Mucosa of rectum (tissue), 2 donors: ENCODE data around the gene CGNL1.

Source experiments
- H3K27ac ChIP-seq, 2 donors: one replicate each; pipeline ENCODE4 v1.7.0; 2013; ENCODE audit warnings: inconsistent platforms in 2 of 2, low read depth in 2 of 2, low read length in 2 of 2
- H3K27me3 ChIP-seq, 2 donors: one replicate each; pipeline ENCODE4 v1.7.0; 2013; ENCODE audit warnings: low read length in 2 of 2; ENCODE audit not compliant: control insufficient read depth in 2 of 2, insufficient read depth in 2 of 2
- H3K36me3 ChIP-seq, 2 donors: one replicate each; pipeline ENCODE4 v1.7.0; 2013; ENCODE audit warnings: low read length in 2 of 2; ENCODE audit not compliant: control insufficient read depth in 2 of 2, insufficient read depth in 2 of 2
- H3K4me1 ChIP-seq, 2 donors: one replicate each; pipeline ENCODE4 v1.7.0; 2013; ENCODE audit warnings: low read length in 2 of 2, mild to moderate bottlenecking in 1 of 2; ENCODE audit not compliant: control insufficient read depth in 2 of 2, insufficient read depth in 2 of 2
- H3K4me3 ChIP-seq, 2 donors: one replicate each; pipeline ENCODE4 v1.7.0; 2013; ENCODE audit warnings: low read length in 2 of 2
- H3K9ac ChIP-seq, 2 donors: one replicate each; pipeline ENCODE4 v1.7.0; 2013; ENCODE audit warnings: low read length in 2 of 2, low read depth in 1 of 2, mild to moderate bottlenecking in 1 of 2
- H3K9me3 ChIP-seq, 2 donors: one replicate each; pipeline ENCODE4 v1.7.0; 2013; ENCODE audit warnings: low read length in 2 of 2; ENCODE audit not compliant: control insufficient read depth in 2 of 2
- donor health status: healthy.
- donor health status: Normal muscosa, but diverticular disease.

The CGNL1 gene

DNA sequence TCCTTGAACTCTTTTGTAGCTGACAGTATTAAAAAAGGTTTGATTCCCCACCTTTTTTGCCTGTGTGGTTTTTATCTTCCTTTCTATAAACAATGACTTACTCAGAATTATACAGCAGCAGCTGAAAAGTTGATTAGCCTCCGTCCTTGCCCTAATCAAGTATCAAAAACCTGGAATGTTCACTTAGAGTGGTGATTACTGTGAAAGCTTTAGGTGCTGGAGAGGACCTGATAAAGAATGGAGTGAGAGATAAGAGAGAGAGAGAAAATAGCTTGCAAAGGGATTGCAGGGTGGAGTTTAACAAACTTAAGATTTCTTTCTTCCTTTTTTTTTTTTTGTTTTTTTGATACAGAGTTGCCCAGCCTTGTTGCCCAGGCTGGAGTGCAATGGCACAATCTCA lies 6.7 kb downstream of the CGNL1 start:
- Histone ChIP-seq H3K9ac (no peak overlapping the region), H3K4me1 (peaks cover 0 to 3% of the 10 kb centered on the region in 2 donors), H3K36me3 (no peaks in the 10 kb centered on the region), H3K27ac (no peak overlapping the region), H3K9me3 (no peaks in the 10 kb centered on the region), H3K27me3 (no peaks in the 10 kb centered on the region), H3K4me3 (no peak overlapping the region)

DNA sequence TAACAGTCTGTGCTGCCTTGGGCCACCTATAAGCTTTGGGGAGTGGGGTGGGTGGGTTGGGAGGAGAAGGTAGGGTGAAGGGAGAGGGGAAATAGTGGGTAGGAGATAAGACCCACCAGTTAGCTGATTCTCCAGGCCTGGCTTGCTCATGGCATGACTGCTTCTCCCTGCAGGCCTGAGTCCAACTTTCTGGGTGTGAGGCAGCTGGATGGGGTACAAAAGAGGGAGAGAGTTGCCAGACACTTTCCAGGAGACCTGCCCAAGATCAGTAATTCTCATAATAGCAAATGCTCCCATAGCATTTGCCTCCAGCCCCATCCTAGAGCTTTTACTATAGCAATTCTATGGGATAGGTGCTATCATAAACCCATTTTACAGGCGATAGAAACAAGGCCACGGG lies 7.7 kb downstream of the CGNL1 start:
- H3K4me1 ChIP-seq = peaks cover 0 to 3% of the 10 kb centered on the region in 2 donors

DNA sequence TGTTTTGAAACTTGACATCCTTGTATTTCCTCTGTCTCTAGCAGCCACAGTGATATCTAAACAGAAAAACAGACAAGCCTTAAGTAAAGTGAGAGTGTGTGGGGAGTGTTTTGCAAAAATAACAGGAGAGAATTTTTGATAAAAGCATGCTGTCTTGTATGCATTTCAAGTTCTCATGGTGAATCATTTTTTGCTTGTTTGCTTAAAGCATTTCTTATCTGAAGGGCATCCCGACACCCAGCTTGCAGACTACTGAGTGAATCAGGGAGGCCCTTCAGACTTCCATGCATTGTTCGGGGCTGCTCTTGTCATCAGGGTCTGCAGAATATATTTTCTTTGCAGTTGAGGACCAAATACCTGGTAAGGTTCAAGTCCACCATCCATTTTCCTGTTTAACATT lies 8.5 kb downstream of the CGNL1 start:
- Histone ChIP-seq H3K36me3 (no peaks in the 10 kb centered on the region), H3K27me3 (no peaks in the 10 kb centered on the region), H3K27ac (no peak overlapping the region), H3K9ac (no peak overlapping the region), H3K4me1 (peaks cover 0 to 3% of the 10 kb centered on the region in 2 donors), H3K4me3 (no peak overlapping the region), H3K9me3 (no peaks in the 10 kb centered on the region)

More for the DNA sequence above, 7.7 kb downstream of the CGNL1 start:
- Histone ChIP-seq H3K36me3 (no peaks in the 10 kb centered on the region), H3K4me3 (no peak overlapping the region), H3K9me3 (no peaks in the 10 kb centered on the region), H3K27ac (no peak overlapping the region), H3K27me3 (no peaks in the 10 kb centered on the region), H3K9ac (no peak overlapping the region)

DNA sequence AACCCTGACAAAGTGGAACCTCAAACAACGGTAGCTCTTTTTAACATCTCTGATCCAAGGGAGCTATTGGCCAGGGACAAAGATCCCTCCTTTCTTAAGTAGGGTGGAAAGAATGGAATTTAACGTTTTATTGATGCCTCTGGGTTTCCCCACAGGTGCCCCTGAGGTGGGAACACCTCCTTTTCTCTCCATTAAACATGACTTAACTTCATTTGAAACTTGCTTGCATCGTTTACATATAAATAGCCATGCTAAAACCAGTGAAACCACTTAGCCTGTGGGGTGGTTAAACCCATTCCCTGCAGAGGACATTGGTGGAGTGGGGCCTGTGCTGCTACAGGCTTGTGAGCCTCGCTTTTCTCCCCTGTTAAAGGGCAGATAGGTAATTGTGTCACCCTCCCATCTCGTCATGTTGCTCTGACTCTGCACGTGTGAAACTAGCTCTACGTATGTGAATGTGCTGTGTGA lies 9.7 kb downstream of the CGNL1 start:
- H3K4me1 ChIP-seq = peaks cover 0 to 3% of the 10 kb centered on the region in 2 donors
- no peaks in the 10 kb centered on the region for H3K27me3 ChIP-seq
- no peaks in the 10 kb centered on the region for H3K36me3 ChIP-seq
- no peaks in the 10 kb centered on the region for H3K9me3 ChIP-seq
- no peak overlapping the region for H3K4me3 ChIP-seq
- no peak overlapping the region for H3K9ac ChIP-seq
- H3K27ac ChIP-seq = no peak overlapping the region

GRCh38 chr15:57386976-57387375 lies 10.7 kb downstream of the CGNL1 start:
- no peak overlapping the region for H3K9ac ChIP-seq
- peaks cover 0 to 3% of the 10 kb centered on the region in 2 donors for H3K4me1 ChIP-seq
- no peaks in the 10 kb centered on the region for H3K9me3 ChIP-seq
- no peaks in the 10 kb centered on the region for H3K36me3 ChIP-seq
- no peak overlapping the region for H3K4me3 ChIP-seq
- H3K27ac ChIP-seq = no peak overlapping the region
- no peaks in the 10 kb centered on the region for H3K27me3 ChIP-seq

GRCh38 chr15:57387564-57388076 lies 11.3 kb downstream of the CGNL1 start:
- H3K36me3 ChIP-seq = no peaks in the 10 kb centered on the region
- no peak overlapping the region for H3K4me3 ChIP-seq
- H3K27ac ChIP-seq = no peak overlapping the region
- H3K27me3 ChIP-seq = no peaks in the 10 kb centered on the region
- no peak overlapping the region for H3K9ac ChIP-seq
- no peaks in the 10 kb centered on the region for H3K4me1 ChIP-seq
- H3K9me3 ChIP-seq = no peaks in the 10 kb centered on the region

DNA sequence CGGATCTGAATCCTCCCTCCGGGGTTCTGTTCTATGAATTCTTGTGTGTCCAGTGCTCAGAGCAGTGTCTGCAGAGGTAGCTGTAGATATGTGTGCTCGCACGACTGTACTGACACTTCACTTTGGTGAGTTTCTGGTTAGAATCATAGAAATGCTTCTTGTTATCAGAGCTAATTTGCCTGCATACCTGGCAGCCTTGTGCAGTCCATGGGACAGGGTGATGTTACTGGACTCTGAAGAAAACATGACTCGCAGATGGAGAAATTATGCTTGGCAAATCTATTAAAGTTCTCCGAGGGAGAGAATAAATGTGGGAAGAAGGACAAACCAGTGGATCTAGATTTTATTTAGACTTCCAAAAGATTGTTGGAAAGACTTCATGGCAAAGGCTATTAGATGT lies 12.2 kb downstream of the CGNL1 start:
- H3K36me3 ChIP-seq = no peaks in the 10 kb centered on the region
- H3K27ac ChIP-seq = no peak overlapping the region
- no peak overlapping the region for H3K4me3 ChIP-seq
- H3K9ac ChIP-seq = no peak overlapping the region
- no peaks in the 10 kb centered on the region for H3K27me3 ChIP-seq
- no peaks in the 10 kb centered on the region for H3K9me3 ChIP-seq
- no peaks in the 10 kb centered on the region for H3K4me1 ChIP-seq

DNA sequence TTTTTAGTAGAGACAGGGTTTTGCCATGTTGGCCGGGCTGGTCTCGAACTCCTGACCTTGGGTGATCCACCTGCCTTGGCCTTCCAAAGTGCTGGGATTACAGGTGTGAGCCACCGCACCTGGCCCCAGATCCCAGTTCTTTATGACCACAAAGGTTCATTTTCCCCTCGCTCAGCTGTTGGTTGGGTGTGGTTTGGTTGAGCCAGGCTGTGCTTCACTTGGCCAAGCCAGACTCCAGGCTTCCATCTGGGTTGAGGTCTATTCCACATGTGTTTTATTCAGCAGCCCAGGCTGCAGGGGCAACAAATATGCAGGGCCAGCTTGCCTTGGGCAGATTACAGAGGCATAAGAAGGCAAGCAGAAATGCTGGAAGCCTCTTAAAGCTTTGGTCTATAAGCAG lies 13.7 kb downstream of the CGNL1 start:
- H3K36me3 ChIP-seq = no peaks in the 10 kb centered on the region
- no peaks in the 10 kb centered on the region for H3K4me1 ChIP-seq
- H3K9ac ChIP-seq = no peak overlapping the region
- no peaks in the 10 kb centered on the region for H3K27me3 ChIP-seq
- H3K27ac ChIP-seq = no peak overlapping the region
- H3K4me3 ChIP-seq = no peak overlapping the region
- no peaks in the 10 kb centered on the region for H3K9me3 ChIP-seq

DNA sequence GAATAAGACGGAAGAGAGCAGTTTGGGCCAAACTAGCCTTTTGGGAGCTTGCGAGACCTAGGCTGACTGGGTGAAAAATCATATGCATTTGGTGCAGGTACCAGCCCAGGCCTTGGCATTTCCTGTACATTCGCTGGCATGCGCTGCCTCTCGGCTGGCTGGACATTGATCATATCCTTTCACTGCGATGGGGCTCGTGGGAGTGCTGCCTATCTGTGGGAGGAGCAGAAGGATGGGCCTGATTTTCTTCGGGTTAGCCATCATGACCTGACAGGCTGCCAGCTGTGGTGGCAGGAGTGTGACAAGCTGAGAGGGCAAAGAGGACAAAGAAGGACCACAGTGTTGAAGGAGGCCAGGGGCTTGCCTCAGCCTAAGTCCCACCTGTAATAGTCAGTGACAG lies 14.3 kb downstream of the CGNL1 start:
- Histone ChIP-seq H3K27me3 (no peaks in the 10 kb centered on the region), H3K9ac (no peak overlapping the region), H3K36me3 (no peaks in the 10 kb centered on the region), H3K9me3 (no peaks in the 10 kb centered on the region), H3K4me3 (no peak overlapping the region), H3K27ac (no peak overlapping the region), H3K4me1 (no peaks in the 10 kb centered on the region)

DNA sequence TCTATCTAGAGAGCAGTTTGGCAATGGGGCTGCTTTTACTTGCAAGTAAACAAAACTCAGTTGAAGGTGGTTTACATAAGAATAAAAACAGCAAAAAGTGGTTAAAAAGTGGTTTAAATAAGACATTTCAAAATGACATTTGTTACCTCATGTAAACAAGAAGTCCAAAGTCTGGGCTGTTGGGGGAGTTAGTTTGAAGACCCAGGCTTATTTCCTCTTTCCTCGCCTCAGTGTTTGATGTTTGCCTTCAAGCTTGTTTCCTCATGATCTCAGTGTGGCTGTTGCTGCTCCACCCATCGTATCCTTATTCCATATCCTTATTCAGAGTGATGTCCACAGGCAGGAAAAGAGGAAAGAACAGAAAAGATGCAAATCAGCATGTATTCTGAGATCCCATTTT lies 15.2 kb downstream of the CGNL1 start:
- Histone ChIP-seq H3K9ac (no peak overlapping the region), H3K27me3 (no peaks in the 10 kb centered on the region), H3K4me3 (no peak overlapping the region), H3K27ac (no peak overlapping the region), H3K4me1 (no peaks in the 10 kb centered on the region), H3K36me3 (no peaks in the 10 kb centered on the region), H3K9me3 (no peaks in the 10 kb centered on the region)

GRCh38 chr15:57393061-57393460 lies 16.8 kb downstream of the CGNL1 start:
- Histone ChIP-seq H3K27me3 (no peaks in the 10 kb centered on the region), H3K4me1 (no peaks in the 10 kb centered on the region), H3K4me3 (no peak overlapping the region), H3K9me3 (no peaks in the 10 kb centered on the region), H3K27ac (no peak overlapping the region), H3K9ac (no peak overlapping the region), H3K36me3 (no peaks in the 10 kb centered on the region)
